ENCODE results near the gene MGAT5B. TPM values are rescaled to one million over a fixed set of nuclear protein-coding genes. Genes with fewer than 3 reads are reported as not detected.

Gene MGAT5B
- total RNA-seq, 2 donors from 2014 or later, result 0.05 to 0.27 TPM

DNA sequence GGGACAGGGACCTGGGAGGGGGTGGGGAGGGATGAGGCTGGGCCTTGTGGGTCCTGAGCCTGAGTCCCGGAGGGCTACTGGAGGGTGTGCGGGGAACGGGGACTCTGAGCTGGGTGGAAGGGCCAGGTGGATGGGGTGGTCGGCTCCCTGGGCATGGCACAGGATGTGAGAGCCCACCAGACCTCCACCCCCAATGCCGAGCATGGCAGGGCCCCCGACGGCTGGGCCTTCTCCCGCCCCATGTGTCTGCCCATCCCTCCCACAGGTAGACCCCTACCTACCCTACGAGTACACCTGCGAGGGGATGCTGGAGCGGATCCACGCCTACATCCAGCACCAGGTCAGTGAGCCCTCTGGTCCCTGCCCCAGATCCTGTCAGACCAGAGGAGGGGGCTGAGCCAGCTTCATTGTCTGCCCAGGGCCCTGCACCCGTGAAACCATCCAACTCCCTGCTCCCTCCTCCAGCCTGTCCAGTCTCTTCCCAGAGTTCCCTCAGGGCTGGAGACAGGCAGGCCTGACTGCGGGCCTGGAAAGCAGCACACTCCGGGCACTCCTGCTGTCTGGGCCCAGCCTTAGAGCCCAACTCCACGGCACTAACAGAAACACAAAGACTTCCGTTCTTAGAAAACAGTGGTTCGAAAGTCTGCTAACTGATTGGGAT, 78.0 kb downstream of the MGAT5B start:
- no peak for DNase-seq
- no peaks in the 10 kb centered on the region for H3K27me3 ChIP-seq

DNA sequence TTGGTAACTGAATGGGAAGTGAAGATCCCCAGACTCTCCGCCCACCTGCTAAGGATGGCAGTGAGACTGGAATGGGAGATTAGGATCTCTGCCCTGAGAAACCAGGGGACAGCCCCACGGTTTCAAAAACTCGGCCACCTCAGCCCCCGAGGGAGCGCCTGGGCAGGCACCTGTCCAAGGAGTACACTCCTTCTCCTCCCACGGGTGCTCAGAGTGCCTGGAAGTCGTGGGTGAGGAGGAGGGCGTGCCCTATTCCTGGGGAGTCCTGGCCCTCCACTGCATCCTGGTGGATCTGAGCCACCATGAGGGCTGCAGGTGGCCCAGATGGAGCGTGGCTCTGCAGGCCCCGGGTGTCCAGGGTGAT, 78.5 kb downstream of the MGAT5B start:
- no peak for DNase-seq
- intact Hi-C loops (cut with DNase I), result no loop called here
- no peaks in the 10 kb centered on the region for H3K36me3 ChIP-seq
- TF ChIP-seq, protein P1, sequence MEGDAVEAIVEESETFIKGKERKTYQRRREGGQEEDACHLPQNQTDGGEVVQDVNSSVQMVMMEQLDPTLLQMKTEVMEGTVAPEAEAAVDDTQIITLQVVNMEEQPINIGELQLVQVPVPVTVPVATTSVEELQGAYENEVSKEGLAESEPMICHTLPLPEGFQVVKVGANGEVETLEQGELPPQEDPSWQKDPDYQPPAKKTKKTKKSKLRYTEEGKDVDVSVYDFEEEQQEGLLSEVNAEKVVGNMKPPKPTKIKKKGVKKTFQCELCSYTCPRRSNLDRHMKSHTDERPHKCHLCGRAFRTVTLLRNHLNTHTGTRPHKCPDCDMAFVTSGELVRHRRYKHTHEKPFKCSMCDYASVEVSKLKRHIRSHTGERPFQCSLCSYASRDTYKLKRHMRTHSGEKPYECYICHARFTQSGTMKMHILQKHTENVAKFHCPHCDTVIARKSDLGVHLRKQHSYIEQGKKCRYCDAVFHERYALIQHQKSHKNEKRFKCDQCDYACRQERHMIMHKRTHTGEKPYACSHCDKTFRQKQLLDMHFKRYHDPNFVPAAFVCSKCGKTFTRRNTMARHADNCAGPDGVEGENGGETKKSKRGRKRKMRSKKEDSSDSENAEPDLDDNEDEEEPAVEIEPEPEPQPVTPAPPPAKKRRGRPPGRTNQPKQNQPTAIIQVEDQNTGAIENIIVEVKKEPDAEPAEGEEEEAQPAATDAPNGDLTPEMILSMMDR (IDR thresholded peaks at IDR 0.05), result no peak
- H3K27ac ChIP-seq, result no peak overlapping the region
- H3K9me3 ChIP-seq, result no peaks in the 10 kb centered on the region
- H3K4me1 ChIP-seq, result no peaks in the 10 kb centered on the region
- no peak overlapping the region for H3K9ac ChIP-seq (ENCODE audit: low read depth in 2 of 2, low read length in 2 of 2)
- H3K4me3 ChIP-seq, result no peak overlapping the region
- H3K27me3 ChIP-seq, result no peaks in the 10 kb centered on the region

More for the DNA sequence above, 78.0 kb downstream of the MGAT5B start:
- Histone ChIP-seq H3K9me3 (no peaks in the 10 kb centered on the region), H3K4me3 (no peak overlapping the region), H3K36me3 (no peaks in the 10 kb centered on the region), H3K9ac (ENCODE audit: low read depth in 2 of 2, low read length in 2 of 2) (no peak overlapping the region), H3K4me1 (no peaks in the 10 kb centered on the region), H3K27ac (no peak overlapping the region)
- TF ChIP-seq, protein P1 (IDR thresholded peaks at IDR 0.05), result no peak
- intact Hi-C loops (cut with DNase I), result no loop called here

DNA sequence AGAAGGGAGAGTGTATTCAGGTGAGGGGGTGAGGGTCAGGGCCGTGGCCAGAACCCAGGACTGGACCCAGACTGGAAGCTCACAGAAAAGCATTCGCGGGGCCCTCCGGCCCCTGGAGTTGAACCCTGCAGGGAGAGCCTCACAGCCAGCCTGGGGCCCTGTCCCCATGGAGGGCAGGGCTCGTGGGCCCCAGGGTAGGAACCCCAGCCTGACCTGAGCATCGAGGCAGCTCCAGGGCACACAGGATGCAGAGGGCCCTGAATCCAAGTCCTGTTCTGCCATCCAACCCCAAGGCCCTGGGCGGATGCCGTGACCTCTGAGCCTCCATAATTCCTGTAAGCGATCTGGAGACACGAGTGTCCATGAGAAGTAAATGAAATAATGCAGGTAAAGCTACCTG, 79.1 kb downstream of the MGAT5B start:
- DNase-seq, result no peak
- no peaks in the 10 kb centered on the region for H3K27me3 ChIP-seq
- no peaks in the 10 kb centered on the region for H3K36me3 ChIP-seq
- no peak overlapping the region for H3K4me3 ChIP-seq
- H3K9ac ChIP-seq (ENCODE audit: low read depth in 2 of 2, low read length in 2 of 2), result no peak overlapping the region
- no peak overlapping the region for H3K27ac ChIP-seq
- no peaks in the 10 kb centered on the region for H3K4me1 ChIP-seq
- TF ChIP-seq, protein P1 (IDR thresholded peaks at IDR 0.05), result no peak
- intact Hi-C loops (cut with DNase I), result no loop called here
- no peaks in the 10 kb centered on the region for H3K9me3 ChIP-seq

DNA sequence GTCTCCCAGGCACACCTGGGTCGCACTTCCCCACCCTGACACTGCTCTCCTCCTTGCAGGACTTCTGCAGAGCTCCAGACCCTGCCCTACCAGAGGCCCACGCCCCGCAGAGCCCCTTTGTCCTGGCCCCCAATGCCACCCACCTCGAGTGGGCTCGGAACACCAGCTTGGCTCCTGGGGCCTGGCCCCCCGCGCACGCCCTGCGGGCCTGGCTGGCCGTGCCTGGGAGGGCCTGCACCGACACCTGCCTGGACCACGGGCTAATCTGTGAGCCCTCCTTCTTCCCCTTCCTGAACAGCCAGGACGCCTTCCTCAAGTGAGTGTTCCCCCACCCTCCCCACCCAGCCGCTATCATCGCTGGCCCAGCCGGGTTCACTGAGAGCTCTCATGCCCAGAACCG, 79.6 kb downstream of the MGAT5B start:
- DNase-seq, result no peak
- Histone ChIP-seq H3K4me3 (no peak overlapping the region), H3K9me3 (no peaks in the 10 kb centered on the region), H3K4me1 (no peaks in the 10 kb centered on the region), H3K27me3 (no peaks in the 10 kb centered on the region), H3K36me3 (no peaks in the 10 kb centered on the region), H3K9ac (ENCODE audit: low read depth in 2 of 2, low read length in 2 of 2) (no peak overlapping the region), H3K27ac (no peak overlapping the region)
- TF ChIP-seq, protein P1 (IDR thresholded peaks at IDR 0.05), result no peak
- intact Hi-C loops (cut with DNase I), result no loop called here

DNA sequence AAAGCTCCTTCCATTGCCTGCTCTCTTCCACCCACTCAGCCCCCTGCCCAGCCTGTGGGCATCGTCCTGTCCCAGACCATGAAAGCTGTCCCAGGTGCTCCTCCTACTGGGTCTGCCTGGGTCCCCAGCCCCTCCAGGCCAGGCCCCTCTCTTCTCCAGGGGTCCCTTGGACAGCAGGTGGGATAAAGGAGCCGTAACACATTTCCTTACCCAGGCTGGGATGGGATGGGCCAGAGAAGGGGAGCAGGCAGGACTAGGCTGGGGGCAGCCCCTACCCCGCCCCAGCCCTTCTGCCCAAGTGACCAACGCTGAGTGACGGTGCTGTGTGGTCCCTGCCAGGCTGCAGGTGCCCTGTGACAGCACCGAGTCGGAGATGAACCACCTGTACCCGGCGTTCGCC, 80.1 kb downstream of the MGAT5B start:
- intact Hi-C loops (cut with DNase I), result no loop called here
- H3K36me3 ChIP-seq, result no peaks in the 10 kb centered on the region

More for the DNA sequence above, 80.1 kb downstream of the MGAT5B start:
- no peak for DNase-seq
- Histone ChIP-seq H3K27me3 (no peaks in the 10 kb centered on the region), H3K4me3 (no peak overlapping the region), H3K27ac (no peak overlapping the region), H3K9ac (ENCODE audit: low read depth in 2 of 2, low read length in 2 of 2) (no peak overlapping the region), H3K4me1 (no peaks in the 10 kb centered on the region), H3K9me3 (no peaks in the 10 kb centered on the region)
- TF ChIP-seq, protein P1 (IDR thresholded peaks at IDR 0.05), result no peak

All from colonic mucosa (tissue), 4 donors.